Measurements from ENCODE around the gene CDC14A.
"Not testable (repeated sequence)": the region's sequence is repeated elsewhere in the genome, so short reads cannot be mapped to it uniquely, and the experiment has no call there.

The CDC14A gene

DNA sequence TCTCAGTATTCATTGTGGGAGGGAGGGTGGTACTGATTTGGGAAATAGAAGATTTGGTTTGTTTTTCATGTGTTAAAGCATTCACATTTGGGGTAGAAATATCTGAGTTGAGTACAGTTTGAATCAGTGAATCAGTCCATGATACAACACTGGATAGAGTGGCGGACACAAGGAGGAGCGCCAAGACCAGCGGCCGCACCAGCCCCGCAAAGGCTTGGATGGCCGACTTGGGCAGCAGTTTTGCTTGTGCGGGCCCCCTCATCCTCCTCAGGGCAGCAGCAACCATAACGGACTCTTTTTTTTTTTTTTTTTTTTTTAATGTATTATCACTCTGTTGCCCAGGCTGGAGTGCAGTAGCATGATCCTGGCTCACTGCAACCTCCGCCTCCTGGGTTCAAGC is 20.0 kb upstream of the CDC14A start:
- H3K4me2 ChIP-seq (ENCODE audit: low read length) = no peak overlapping the region
- H2AFZ ChIP-seq (ENCODE audit: low read length) = no peak overlapping the region
- H3K9me3 ChIP-seq (ENCODE audit: low read length) = no peaks in the 10 kb centered on the region
- TF ChIP-seq, protein P1, sequence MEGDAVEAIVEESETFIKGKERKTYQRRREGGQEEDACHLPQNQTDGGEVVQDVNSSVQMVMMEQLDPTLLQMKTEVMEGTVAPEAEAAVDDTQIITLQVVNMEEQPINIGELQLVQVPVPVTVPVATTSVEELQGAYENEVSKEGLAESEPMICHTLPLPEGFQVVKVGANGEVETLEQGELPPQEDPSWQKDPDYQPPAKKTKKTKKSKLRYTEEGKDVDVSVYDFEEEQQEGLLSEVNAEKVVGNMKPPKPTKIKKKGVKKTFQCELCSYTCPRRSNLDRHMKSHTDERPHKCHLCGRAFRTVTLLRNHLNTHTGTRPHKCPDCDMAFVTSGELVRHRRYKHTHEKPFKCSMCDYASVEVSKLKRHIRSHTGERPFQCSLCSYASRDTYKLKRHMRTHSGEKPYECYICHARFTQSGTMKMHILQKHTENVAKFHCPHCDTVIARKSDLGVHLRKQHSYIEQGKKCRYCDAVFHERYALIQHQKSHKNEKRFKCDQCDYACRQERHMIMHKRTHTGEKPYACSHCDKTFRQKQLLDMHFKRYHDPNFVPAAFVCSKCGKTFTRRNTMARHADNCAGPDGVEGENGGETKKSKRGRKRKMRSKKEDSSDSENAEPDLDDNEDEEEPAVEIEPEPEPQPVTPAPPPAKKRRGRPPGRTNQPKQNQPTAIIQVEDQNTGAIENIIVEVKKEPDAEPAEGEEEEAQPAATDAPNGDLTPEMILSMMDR (IDR thresholded peaks at IDR 0.05; ENCODE audit: low read length) = no peak
- no peak for TF ChIP-seq EZH2 (IDR thresholded peaks at IDR 0.05; ENCODE audit: borderline replicate concordance, low read length)
- no peaks in the 10 kb centered on the region for H3K9me2 ChIP-seq (ENCODE audit: low read depth, low read length)
- no peaks in the 10 kb centered on the region for H3K36me3 ChIP-seq (ENCODE audit: insufficient read depth, low read length)
- no peak overlapping the region for H3K9ac ChIP-seq (ENCODE audit: low read length)
- no peaks in the 10 kb centered on the region for H4K20me1 ChIP-seq (ENCODE audit: insufficient read depth, low read length)
- H3K4me1 ChIP-seq (ENCODE audit: insufficient read depth, low read length, severe bottlenecking) = no peaks in the 10 kb centered on the region
- no peaks in the 10 kb centered on the region for H3F3A ChIP-seq (ENCODE audit: insufficient read depth, low read length)
- no peak overlapping the region for H3K4me3 ChIP-seq (ENCODE audit: low read depth, low read length, poor library complexity, severe bottlenecking)
- no peaks in the 10 kb centered on the region for H3K79me2 ChIP-seq (ENCODE audit: insufficient read depth, low read length)
- no peak overlapping the region for H3K27ac ChIP-seq (ENCODE audit: low read depth, low read length, poor library complexity, severe bottlenecking)
- no peaks in the 10 kb centered on the region for H3K27me3 ChIP-seq (ENCODE audit: insufficient read depth, low read length)

DNA sequence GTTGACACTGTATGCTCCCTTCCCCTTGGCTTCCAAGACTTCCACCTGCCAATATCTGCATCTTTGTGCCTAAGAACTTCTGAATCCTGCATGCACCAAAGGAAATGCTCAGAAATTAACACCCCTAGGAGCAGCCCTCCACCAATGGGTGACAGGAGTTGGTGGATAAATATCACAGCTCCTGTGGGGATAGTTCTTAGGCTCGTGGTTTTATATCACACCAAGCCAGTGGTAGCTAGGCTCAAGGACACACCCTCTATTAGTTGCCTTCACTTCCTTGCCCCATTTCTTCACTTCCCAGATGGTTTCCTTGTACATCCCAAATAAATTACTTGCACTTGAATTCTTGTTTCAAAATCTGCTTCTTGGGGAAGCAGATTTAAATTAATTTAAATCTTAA is 16.9 kb upstream of the CDC14A start:
- H3K9me2 ChIP-seq (ENCODE audit: low read depth, low read length) = no peaks in the 10 kb centered on the region
- no peaks in the 10 kb centered on the region for H3K9me3 ChIP-seq (ENCODE audit: low read length)
- H3F3A ChIP-seq (ENCODE audit: insufficient read depth, low read length) = no peaks in the 10 kb centered on the region
- no peaks in the 10 kb centered on the region for H3K27me3 ChIP-seq (ENCODE audit: insufficient read depth, low read length)
- H3K4me2 ChIP-seq (ENCODE audit: low read length) = no peak overlapping the region
- H3K27ac ChIP-seq (ENCODE audit: low read depth, low read length, poor library complexity, severe bottlenecking) = no peak overlapping the region
- no peak for TF ChIP-seq EZH2 (IDR thresholded peaks at IDR 0.05; ENCODE audit: borderline replicate concordance, low read length)
- TF ChIP-seq, protein P1 (IDR thresholded peaks at IDR 0.05; ENCODE audit: low read length) = no peak
- no peak overlapping the region for H3K9ac ChIP-seq (ENCODE audit: low read length)
- H2AFZ ChIP-seq (ENCODE audit: low read length) = no peak overlapping the region
- H3K79me2 ChIP-seq (ENCODE audit: insufficient read depth, low read length) = no peaks in the 10 kb centered on the region
- H3K4me1 ChIP-seq (ENCODE audit: insufficient read depth, low read length, severe bottlenecking) = no peaks in the 10 kb centered on the region
- H4K20me1 ChIP-seq (ENCODE audit: insufficient read depth, low read length) = no peaks in the 10 kb centered on the region
- H3K36me3 ChIP-seq (ENCODE audit: insufficient read depth, low read length) = no peaks in the 10 kb centered on the region
- H3K4me3 ChIP-seq (ENCODE audit: low read depth, low read length, poor library complexity, severe bottlenecking) = no peak overlapping the region

DNA sequence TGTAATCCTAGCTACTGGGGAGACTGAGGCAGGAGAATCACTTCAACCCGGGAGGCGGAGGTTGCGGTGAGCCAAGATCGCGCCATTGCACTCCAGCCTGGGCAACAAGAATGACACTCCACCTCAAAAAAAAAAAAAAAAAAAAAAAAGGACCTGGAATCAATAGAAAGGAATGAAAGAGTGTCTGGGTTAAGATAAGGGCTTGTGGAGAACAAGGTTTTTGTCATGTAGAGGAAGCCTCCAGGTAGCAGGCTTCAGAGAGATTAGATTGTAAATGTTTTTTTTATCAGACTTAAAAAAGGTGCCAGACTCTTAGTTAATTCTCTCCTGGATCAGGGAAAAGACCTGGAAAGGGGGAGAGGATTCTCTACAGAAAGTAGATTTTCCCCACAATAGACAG is 14.4 kb upstream of the CDC14A start:
- not testable (repeated sequence) for H3K9me3 ChIP-seq (ENCODE audit: low read length); H3K79me2 ChIP-seq (ENCODE audit: insufficient read depth, low read length); H3K9ac ChIP-seq (ENCODE audit: low read length); H3F3A ChIP-seq (ENCODE audit: insufficient read depth, low read length); H4K20me1 ChIP-seq (ENCODE audit: insufficient read depth, low read length); H3K27me3 ChIP-seq (ENCODE audit: insufficient read depth, low read length); H3K9me2 ChIP-seq (ENCODE audit: low read depth, low read length); H2AFZ ChIP-seq (ENCODE audit: low read length); H3K27ac ChIP-seq (ENCODE audit: low read depth, low read length, poor library complexity, severe bottlenecking); H3K4me3 ChIP-seq (ENCODE audit: low read depth, low read length, poor library complexity, severe bottlenecking); H3K36me3 ChIP-seq (ENCODE audit: insufficient read depth, low read length); H3K4me2 ChIP-seq (ENCODE audit: low read length); H3K4me1 ChIP-seq (ENCODE audit: insufficient read depth, low read length, severe bottlenecking)

DNA sequence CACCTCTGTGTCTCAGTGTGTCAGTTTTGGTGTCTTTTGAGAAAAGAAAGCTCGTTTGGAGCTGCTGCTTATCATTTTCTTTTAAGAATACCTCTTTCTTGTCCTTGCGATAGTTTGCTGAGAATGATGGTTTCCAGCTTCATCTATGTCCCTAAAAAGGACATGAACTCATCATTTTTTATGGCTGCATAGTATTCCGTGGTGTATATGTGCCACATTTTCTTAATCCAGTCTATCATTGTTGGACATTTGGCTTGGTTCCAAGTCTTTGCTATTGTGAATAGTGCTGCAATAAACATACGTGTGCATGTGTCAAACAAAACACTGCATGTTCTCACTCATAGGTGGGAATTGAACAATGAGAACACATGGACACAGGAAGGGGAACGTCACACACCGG is 12.6 kb upstream of the CDC14A start:
- H3K27me3 ChIP-seq (ENCODE audit: insufficient read depth, low read length); H3K4me2 ChIP-seq (ENCODE audit: low read length); H3K79me2 ChIP-seq (ENCODE audit: insufficient read depth, low read length); H4K20me1 ChIP-seq (ENCODE audit: insufficient read depth, low read length); H3K9ac ChIP-seq (ENCODE audit: low read length); H3K36me3 ChIP-seq (ENCODE audit: insufficient read depth, low read length); H3K9me2 ChIP-seq (ENCODE audit: low read depth, low read length); H3K4me3 ChIP-seq (ENCODE audit: low read depth, low read length, poor library complexity, severe bottlenecking); H3K27ac ChIP-seq (ENCODE audit: low read depth, low read length, poor library complexity, severe bottlenecking); H2AFZ ChIP-seq (ENCODE audit: low read length); H3K4me1 ChIP-seq (ENCODE audit: insufficient read depth, low read length, severe bottlenecking); H3F3A ChIP-seq (ENCODE audit: insufficient read depth, low read length); H3K9me3 ChIP-seq (ENCODE audit: low read length): not testable (repeated sequence)
